ENCODE measurements around the gene DIO3.
"Not testable (repeated sequence)": the region's sequence is repeated elsewhere in the genome, so short reads cannot be mapped to it uniquely, and the experiment has no call there.

Gene DIO3

GRCh38 chr14:101559624-101560533 lies 1.4 kb upstream of the DIO3 start:
- no peak for DNase-seq

DNA sequence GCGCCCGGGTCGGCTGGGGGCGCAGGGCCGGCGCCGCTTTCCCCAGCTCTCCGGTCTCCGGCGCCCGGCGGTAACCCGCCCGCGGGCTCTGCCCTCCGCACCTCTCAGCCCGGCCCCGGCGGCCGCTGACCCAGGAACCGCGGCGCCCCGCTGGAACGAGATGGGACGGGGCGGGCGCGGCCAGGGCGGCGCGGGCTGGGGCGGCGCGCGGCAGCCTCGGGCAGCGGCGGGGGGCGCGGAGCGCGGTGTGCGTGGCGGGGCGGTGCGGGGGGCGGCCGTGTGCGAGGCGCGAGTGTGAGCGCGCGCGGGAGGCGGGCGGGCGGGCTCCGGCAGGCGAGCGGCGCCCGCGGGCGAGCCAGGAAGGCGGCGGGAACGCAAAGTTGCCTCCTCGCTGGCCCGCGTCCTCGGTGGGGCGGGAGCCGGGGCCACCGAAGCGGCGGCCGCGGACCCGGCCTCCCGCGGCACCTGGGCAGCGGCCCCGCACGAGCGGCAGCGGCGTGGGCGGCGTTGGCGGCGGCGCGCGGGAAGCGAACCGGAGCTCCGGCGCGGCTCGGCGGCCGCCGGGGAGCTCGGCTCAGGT lies 671 bp upstream of the DIO3 start:
- DNase-seq: no peak

DNA sequence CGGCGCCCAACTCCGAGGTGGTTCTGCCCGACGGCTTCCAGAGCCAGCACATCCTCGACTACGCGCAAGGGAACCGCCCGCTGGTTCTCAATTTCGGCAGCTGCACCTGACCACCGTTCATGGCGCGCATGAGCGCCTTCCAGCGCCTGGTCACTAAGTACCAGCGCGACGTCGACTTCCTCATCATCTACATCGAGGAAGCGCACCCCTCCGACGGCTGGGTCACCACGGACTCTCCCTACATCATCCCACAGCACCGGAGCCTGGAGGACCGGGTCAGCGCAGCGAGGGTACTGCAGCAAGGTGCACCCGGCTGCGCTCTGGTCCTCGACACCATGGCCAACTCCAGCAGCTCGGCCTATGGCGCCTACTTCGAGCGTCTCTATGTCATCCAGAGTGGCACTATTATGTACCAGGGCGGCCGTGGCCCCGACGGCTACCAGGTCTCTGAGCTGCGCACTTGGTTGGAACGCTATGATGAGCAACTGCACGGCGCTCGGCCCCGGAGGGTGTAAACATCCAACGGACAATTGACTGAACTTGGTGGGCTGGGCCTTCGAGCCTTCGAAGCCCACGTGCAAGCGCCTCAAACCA lies 699 bp downstream of the DIO3 start:
- no peak for DNase-seq

GRCh38 chr14:101562659-101563351 lies 1.5 kb downstream of the DIO3 start:
- DNase-seq: no peak

GRCh38 chr14:101563352-101563653 lies 2.0 kb downstream of the DIO3 start:
- DNase-seq: no peak

DNA sequence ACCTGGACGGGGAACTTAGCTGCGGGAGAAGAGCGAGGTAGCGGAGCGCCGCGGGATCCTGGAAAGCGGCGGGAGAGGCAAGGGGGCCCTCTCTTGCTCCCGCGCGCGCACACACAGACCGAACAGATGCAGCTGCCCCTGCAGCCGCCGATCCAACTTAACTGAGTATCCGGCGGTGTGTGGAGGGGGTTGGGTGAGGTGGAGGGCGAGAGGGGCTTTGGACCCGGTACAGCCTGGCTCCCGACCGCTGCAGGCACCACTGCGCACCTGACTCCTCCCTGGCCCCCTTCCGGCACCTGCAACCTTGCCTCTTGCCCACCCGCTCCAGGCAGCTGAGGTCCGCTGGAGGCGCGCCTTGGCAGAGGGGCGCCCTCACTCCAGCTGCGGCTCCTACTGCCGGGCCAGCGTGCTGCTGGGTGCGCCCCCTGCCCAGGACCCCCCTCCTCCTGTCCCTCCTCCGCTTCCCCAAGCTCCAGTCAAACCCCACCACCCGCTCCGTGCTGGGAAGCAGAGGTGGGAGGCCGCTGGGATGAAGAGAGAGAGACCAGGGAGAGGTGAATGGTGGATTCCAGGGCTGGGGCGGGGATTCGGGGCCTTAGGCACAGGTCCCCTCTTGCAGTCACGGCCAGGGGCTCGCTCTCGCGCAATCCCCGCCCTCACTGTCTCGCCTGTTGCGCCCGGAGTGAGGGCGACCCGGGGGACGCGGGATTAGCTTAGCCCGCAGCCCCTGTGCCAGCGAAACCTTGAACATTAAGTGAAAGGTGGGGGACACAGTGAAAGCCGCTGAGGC lies 2.6 kb downstream of the DIO3 start:
- no peak for DNase-seq

- DNase-seq: no peak
Measured at GRCh38 chr14:101564444-101564776, 3.1 kb downstream of the DIO3 start.

DNA sequence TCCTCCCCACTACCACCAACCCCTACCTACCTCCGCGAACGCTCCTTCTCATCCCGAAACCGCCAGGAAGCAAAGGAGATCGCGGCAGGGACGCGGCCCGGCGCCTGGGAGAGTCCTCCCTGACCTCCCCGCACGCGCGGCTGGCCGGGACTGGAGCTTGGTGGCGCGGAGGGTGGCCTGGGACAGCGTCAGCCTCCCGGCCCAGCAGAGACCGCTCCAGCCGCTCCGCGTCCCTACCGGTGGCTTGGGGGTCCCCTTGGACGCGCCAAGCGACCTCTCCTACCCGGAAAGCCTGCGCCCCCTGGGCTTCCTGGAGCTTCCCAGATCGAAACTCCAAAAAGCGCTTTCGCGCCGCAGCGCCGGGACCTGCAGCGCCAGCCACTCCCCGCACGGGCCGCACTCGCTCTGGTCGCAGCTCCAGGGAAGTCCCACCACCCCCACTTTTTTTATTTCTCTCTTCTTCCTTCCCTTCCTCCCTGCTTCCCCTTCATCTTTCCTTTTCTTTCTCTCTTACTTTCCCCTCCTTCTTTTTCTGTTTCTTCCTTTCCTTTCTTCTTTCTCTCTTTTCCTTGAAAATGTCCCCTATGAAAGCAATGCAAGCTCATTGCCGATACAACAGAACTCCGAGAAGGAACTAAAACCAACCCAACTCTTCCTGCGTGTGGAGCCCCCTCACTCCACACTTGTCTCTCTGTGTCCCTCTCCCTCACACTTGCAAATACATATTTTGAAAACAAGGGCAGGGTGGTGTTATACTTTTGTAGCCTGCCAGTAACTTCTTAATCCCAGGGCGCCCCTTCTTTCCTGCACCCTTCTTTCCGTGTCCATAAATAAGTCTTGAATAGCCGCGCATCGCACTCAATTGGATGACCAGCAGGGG lies 3.8 kb downstream of the DIO3 start:
- no peak for DNase-seq

GRCh38 chr14:101567252-101567651 lies 6.0 kb downstream of the DIO3 start:
- no peak for DNase-seq

GRCh38 chr14:101571004-101571403 lies 9.7 kb downstream of the DIO3 start:
- no peak for DNase-seq

DNA sequence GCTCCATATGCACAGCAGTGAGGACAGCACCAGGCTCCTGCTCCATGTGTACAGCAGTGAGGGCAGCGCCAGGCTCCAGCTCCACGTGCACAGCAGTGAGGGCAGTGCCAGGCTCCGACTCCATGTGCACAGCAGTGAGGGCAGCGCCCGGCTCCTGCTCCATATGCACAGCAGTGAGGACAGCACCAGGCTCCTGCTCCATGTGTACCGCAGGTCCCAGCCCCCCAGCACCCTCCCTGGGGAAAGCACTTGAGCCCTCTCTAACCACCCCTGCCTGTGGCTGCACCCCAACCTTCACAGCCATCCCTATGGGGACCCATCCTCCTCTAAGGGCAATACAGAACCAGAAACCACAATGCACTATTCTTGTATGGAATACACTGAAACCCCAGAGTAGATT lies 11.2 kb downstream of the DIO3 start:
- not testable (repeated sequence) for DNase-seq

DNA sequence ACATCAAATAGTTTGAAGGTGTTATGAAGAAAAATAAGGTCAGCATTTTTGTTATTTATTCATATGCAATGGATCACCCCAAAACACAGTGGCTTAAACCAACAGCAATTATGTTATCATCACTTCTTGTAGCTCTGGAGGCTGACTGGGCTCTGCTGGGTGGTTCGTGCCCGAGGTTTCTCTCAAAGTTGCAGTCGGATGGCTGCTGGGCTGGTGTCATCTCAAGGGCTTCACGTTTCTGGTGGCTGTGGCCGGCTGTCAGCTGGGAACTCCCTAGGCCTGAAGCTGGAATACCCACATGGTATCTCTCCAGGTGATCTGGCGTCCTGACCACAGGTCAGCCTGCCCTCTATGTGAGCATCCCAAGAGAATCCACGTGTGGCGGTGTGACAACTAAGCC lies 12.0 kb downstream of the DIO3 start:
- no peak for DNase-seq

GRCh38 chr14:101575581-101575980 lies 14.3 kb downstream of the DIO3 start:
- DNase-seq: no peak

DNA sequence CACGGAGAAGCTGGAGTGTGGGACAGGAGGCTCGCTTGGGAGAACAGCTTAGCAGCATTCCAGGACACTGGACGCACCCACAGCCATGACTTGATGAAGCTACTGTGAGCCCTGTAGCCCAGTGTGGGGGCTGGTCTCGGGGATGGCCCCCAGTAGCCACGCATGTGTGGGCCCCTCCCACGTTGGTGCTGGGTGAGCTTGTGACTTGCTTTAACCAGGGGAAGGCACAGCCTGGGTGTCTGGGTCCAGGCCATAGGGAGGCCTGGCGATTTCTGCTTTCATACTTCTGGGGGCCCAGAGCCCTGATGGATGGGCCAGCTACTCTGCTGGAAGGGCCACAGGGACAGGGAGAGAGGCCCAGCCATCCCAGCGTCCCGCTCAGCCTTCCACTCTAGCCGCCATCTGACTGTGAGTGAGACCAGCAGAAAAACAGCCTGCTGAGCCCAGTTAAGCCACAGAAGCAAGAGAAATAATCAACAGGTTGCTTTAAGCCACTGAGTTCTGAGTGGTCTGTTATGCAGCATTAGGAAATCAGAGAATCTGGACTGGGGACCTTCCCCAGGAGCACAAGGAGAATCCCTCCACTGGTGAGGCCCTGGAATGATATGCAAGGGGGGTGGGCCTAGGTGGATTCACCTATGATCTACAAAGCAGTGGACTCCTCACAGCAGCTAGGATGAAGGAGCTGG lies 16.1 kb downstream of the DIO3 start:
- DNase-seq: no peak

GRCh38 chr14:101578489-101578888 lies 17.2 kb downstream of the DIO3 start:
- no peak for DNase-seq

DNA sequence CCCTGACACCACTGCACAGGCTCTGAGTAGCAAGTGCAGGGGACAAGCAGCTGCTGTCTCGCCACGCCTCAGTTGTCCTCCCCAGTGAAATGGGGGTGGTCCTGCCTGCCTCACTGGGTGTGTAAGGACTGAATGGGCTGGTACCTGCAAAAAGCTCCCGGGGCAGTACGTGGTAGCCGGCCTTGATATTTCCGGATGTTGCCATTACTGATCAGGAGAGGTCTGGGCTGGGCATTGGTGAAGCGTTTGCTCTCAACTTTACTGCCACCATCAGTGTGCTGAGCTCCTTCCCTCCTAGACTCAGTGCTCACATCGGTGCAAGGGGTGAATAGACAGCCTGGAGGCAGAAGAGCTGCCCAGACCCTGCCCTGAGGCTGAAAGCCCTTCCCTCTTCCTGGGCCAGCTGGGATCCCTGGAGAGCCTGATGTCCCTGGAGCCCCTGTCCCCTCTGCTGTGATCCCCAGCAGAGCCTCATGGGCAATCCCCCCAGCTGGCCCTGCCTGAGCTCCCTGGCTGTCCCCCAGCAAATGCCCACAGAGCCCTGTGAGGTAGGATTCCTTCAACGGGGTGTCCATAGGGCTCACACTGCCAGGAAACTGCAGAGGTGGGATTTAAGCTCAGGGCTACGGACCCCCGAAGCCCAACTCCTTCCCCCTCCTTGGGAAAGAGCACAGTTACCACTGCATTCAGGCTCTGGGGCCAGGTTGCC lies 18.2 kb downstream of the DIO3 start:
- no peak for DNase-seq

- DNase-seq: no peak
Measured at GRCh38 chr14:101581806-101582205, 20.5 kb downstream of the DIO3 start.

- DNase-seq: no peak
Measured at GRCh38 chr14:101582294-101582693, 21.0 kb downstream of the DIO3 start.

GRCh38 chr14:101583006-101583714 lies 21.9 kb downstream of the DIO3 start:
- DNase-seq: no peak

DNA sequence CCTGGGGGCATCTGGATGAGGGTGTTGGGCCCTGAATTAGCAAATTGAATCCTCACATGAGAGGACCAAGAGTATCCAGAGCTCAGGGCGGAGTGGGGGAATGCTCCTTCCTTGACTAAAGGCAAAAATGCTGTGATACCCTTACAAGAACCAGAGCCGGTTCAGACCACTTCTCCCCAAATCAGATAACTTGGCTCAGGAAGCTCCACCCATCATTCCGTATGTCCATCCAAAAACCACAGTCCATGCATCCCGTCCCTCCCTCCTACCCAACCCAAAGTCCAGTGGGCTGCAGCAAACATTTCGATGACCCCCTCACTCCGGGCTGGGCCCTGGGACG lies 22.4 kb downstream of the DIO3 start:
- no peak for DNase-seq
